Measurements from ENCODE around the gene F7. TPM values are rescaled to one million over a fixed set of nuclear protein-coding genes. Genes with fewer than 3 reads are reported as not detected.

Gene F7
- total and polyA plus RNA-seq, 2 donors (not counting 1 experiment from before 2014, with no cell fraction given), result not detected

GRCh38 chr13:113126265-113127150 lies 20.9 kb downstream of the F7 start:
- H3K4me3 ChIP-seq (ENCODE audit: control extremely low read depth in 1 of 5, extremely low read depth in 1 of 5, insufficient read depth in 1 of 5, low read depth in 2 of 5, low read length in 4 of 5), result no peak overlapping the region
- WGBS (ENCODE audit: insufficient coverage), result 89% methylated on average over 15 of the region's 18 CpGs
- intact Hi-C loops (cut with micrococcal nuclease), result no loop called here

More at GRCh38 chr13:113126265-113127150, 20.9 kb downstream of the F7 start:
- DNase-seq, result no peak
- Histone ChIP-seq H3K36me3 (replicated peaks in 1 of 2; ENCODE audit: control extremely low read depth in 1 of 2, control insufficient read depth in 1 of 2, extremely low read depth in 1 of 2, insufficient read depth in 2 of 2, low read length in 1 of 2) (no peaks in the 10 kb centered on the region), H3K4me1 (ENCODE audit: control insufficient read depth in 2 of 2, insufficient read depth in 2 of 2, low read length in 2 of 2) (no peaks in the 10 kb centered on the region), H3K27ac (ENCODE audit: low read length in 2 of 2) (no peak overlapping the region), H3K4me2 (replicated peaks; ENCODE audit: low read depth, low read length, poor library complexity, severe bottlenecking) (no peak overlapping the region), H2AFZ (ENCODE audit: insufficient read depth, low read depth, low read length, poor library complexity, severe bottlenecking) (no peak overlapping the region), H3K27me3 (replicated peaks in 1 of 4; ENCODE audit: control extremely low read depth in 1 of 4, control insufficient read depth in 3 of 4, insufficient read depth in 4 of 4, low read length in 3 of 4) (peaks cover 0 to 22% (median 7%) of the 10 kb centered on the region in 4 experiments), H4K20me1 (ENCODE audit: control insufficient read depth, insufficient read depth, low read length, poor library complexity, severe bottlenecking) (no peaks in the 10 kb centered on the region), H3K79me2 (ENCODE audit: control insufficient read depth, insufficient read depth, low read length) (no peaks in the 10 kb centered on the region), H3K9ac (ENCODE audit: low read length) (no peak overlapping the region), H3K9me3 (ENCODE audit: control extremely low read depth in 1 of 3, control insufficient read depth in 2 of 3, insufficient read depth in 1 of 3, low read length in 2 of 3) (peaks cover 0 to 10% (median 0%) of the 10 kb centered on the region in 3 donors)
- Mint-ChIP-seq H3K4me1 (no peaks in the 10 kb centered on the region), H3K4me3 (no peak overlapping the region), H3K27me3 (peaks cover 40% of the 10 kb centered on the region), H3K9me3 (ENCODE audit: insufficient read depth) (no peaks in the 10 kb centered on the region), H3K27ac (no peak overlapping the region)
- TF ChIP-seq CTCF (IDR thresholded peaks at IDR 0.05), result no peak
- TF ChIP-seq EZH2 (IDR thresholded peaks at IDR 0.05; ENCODE audit: borderline replicate concordance, insufficient read depth, low read depth, low read length, poor library complexity, severe bottlenecking), result no peak
- ChIA-PET CTCF (no interaction called here), POLR2A (no interaction called here)
- no peak for ATAC-seq (ENCODE audit: low read depth)

Measured in B cell (primary cell).